ENCODE results near the gene SH2D3C.

DNA sequence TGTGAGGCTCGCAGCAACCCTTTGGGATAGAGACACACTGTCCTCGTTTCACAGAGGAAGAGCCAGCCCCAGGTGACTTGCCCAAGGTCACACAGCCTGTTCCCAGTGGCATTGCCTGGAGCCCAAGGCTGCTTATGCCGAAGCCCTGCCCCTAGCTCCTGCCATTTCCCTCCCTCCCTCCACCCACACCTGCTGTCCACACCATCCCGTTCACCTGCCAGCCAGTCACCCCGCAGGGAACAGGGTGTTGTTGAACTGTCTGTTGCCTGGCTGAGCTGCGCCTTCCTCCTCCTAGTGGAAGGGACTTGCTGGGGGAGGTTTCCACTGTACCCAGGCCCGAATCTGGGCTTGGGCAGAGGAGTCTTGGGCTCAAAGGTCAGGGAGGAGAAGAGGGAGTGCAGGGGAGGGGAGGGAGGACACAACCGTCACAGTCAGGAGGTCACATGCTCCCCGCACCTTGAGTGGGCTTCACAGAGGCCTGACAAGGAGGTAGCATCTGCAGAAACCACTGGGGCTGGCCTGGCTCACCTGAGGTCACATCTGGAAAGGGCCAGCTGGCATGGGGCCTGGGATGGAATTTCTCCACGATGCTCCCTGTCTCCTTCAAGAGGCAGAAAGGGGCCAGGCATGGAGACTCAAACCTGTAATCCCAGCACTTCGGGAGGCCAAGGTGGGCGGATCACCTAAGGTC, 56.3 kb downstream of the SH2D3C start:
- TF ChIP-seq, protein P1, sequence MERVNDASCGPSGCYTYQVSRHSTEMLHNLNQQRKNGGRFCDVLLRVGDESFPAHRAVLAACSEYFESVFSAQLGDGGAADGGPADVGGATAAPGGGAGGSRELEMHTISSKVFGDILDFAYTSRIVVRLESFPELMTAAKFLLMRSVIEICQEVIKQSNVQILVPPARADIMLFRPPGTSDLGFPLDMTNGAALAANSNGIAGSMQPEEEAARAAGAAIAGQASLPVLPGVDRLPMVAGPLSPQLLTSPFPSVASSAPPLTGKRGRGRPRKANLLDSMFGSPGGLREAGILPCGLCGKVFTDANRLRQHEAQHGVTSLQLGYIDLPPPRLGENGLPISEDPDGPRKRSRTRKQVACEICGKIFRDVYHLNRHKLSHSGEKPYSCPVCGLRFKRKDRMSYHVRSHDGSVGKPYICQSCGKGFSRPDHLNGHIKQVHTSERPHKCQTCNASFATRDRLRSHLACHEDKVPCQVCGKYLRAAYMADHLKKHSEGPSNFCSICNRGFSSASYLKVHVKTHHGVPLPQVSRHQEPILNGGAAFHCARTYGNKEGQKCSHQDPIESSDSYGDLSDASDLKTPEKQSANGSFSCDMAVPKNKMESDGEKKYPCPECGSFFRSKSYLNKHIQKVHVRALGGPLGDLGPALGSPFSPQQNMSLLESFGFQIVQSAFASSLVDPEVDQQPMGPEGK (CRISPR knock-in tag; IDR thresholded peaks at IDR 0.05; ENCODE audit: borderline replicate concordance): no peak
- no peak for TF ChIP-seq ZC3H10 (CRISPR knock-in tag; IDR thresholded peaks at IDR 0.05)
- no peak for TF ChIP-seq ARNTL (CRISPR knock-in tag; IDR thresholded peaks at IDR 0.05; ENCODE audit: borderline replicate concordance, low read depth)
- TF ChIP-seq BACH2 (CRISPR knock-in tag; IDR thresholded peaks at IDR 0.05; ENCODE audit: borderline replicate concordance): no peak
- TF ChIP-seq ZFP3 (CRISPR knock-in tag; IDR thresholded peaks at IDR 0.05): no peak
- TF ChIP-seq, protein P2, sequence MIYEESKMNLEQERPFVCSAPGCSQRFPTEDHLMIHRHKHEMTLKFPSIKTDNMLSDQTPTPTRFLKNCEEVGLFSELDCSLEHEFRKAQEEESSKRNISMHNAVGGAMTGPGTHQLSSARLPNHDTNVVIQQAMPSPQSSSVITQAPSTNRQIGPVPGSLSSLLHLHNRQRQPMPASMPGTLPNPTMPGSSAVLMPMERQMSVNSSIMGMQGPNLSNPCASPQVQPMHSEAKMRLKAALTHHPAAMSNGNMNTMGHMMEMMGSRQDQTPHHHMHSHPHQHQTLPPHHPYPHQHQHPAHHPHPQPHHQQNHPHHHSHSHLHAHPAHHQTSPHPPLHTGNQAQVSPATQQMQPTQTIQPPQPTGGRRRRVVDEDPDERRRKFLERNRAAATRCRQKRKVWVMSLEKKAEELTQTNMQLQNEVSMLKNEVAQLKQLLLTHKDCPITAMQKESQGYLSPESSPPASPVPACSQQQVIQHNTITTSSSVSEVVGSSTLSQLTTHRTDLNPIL (CRISPR knock-in tag; IDR thresholded peaks at IDR 0.05; ENCODE audit: low read depth): no peak
